Activated CD8-positive, alpha-beta T cell treated with anti-CD3 and anti-CD28 coated beads, Interleukin-2, amount 10 ng/mL, durations not matched to agents 7 days and 5 days (primary cell): ENCODE results near the gene BTG4. TPM values are rescaled to one million over a fixed set of nuclear protein-coding genes. Genes with fewer than 3 reads are reported as not detected.

ENCODE experiments used
- ATAC-seq: fragments of 150-1000 bp; cut with Tn5 transposase; one replicate; pipeline ENCODE4 v1.10.0; 2021; ENCODE audit warnings: moderate library complexity
- CTCF ChIA-PET: fragments of 350-600 bp; sonication (Branson Sonifier 250); formaldehyde crosslinking; loops from one replicate; lab custom pipeline; 2021; ENCODE audit warnings: antibody characterized with exemption; lab: Charles Lee
- POLR2A ChIA-PET: fragments of 350-600 bp; sonication (Branson Sonifier 250); formaldehyde crosslinking; loops from one replicate; lab custom pipeline; 2021; ENCODE audit warnings: antibody characterized with exemption; lab: Charles Lee
- DNase-seq: peaks from one replicate; pipeline ENCODE4 v3.0.0-alpha.2; 2020
- H3K27ac Mint-ChIP-seq: one replicate; pipeline ENCODE4 v1.8.0; 2021; ENCODE audit warnings: mild to moderate bottlenecking, mixed read lengths
- H3K27me3 Mint-ChIP-seq: one replicate; pipeline ENCODE4 v1.8.0; 2021; ENCODE audit warnings: low read depth, mixed read lengths
- H3K36me3 Mint-ChIP-seq: one replicate; pipeline ENCODE4 v1.8.0; 2021; ENCODE audit warnings: low read depth, mixed read lengths
- H3K4me1 Mint-ChIP-seq: one replicate; pipeline ENCODE4 v1.8.0; 2021; ENCODE audit warnings: low read depth, mixed read lengths
- H3K4me3 Mint-ChIP-seq: one replicate; pipeline ENCODE4 v1.8.0; 2021; ENCODE audit warnings: mild to moderate bottlenecking, mixed read lengths
- H3K9me3 Mint-ChIP-seq: one replicate; pipeline ENCODE4 v1.8.0; 2022; ENCODE audit warnings: mixed read lengths; ENCODE audit not compliant: insufficient read depth
- total RNA-seq, 2 experiments: library from RNA; stranded (reverse); gene quantifications; one replicate each; pipeline ENCODE4 v1.2.3, GENCODE V29; 2021

Gene BTG4
- total RNA-seq, 2 experiments from 2014 or later: not detected

DNA sequence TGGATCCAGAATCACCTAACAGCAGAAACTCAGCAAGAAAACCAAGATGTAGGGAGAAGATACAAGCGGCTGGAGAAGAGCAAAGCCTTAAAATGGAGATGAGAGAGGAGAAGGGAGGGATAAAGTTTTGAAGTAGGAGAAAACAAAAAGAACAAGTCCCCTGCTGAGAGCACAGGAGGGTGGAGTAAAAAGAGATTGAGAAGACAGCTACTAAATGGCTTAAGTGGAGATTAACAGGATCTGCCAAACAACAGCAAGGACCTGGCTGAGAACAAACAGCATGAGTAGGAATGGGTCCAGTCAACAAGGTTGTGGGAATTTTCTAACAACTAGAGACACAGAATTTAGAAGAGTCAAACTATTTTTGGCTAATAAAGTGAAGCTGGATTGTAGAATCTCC is 18.1 kb downstream of the BTG4 start:
- ATAC-seq (no peak), DNase-seq (no peak)
- no peak overlapping the region for H3K27ac Mint-ChIP-seq
- ChIA-PET POLR2A (no interaction called here), CTCF (interaction anchor here (1.4 kb wide), 2 partner anchors 18 to 39 kb away, joined by 4 read pairs; partner anchors contain the start of gene BTG4)
- peaks cover 22% of the 10 kb centered on the region for H3K27me3 Mint-ChIP-seq
- H3K4me3 Mint-ChIP-seq: no peak overlapping the region
- H3K9me3 Mint-ChIP-seq: no peaks in the 10 kb centered on the region
- H3K4me1 Mint-ChIP-seq: no peaks in the 10 kb centered on the region
- no peaks in the 10 kb centered on the region for H3K36me3 Mint-ChIP-seq

DNA sequence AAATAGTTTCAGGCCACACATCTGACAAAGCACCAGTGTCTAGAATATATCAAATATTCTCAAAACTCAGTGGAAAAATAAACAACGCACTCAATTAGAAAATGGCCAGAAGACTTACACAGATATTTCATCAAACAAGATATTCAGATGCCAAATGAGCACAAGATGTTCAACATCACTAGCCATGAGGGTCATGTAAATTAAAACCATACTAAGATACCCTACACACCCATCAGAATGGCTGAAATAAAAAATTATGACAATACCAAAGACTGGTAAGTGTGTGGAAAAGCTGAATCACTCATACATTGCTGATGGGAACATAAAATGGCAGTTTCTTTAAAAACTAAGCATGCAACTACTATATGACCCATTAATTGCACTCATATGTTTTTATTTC is 21.7 kb downstream of the BTG4 start:
- POLR2A ChIA-PET: no interaction called here
- no peak for ATAC-seq
- no peak overlapping the region for H3K27ac Mint-ChIP-seq
- CTCF ChIA-PET: no interaction called here
- H3K4me1 Mint-ChIP-seq: no peaks in the 10 kb centered on the region
- peaks cover 8% of the 10 kb centered on the region for H3K27me3 Mint-ChIP-seq
- no peak for DNase-seq
- H3K9me3 Mint-ChIP-seq: peaks cover 14% of the 10 kb centered on the region
- no peaks in the 10 kb centered on the region for H3K36me3 Mint-ChIP-seq
- H3K4me3 Mint-ChIP-seq: no peak overlapping the region

DNA sequence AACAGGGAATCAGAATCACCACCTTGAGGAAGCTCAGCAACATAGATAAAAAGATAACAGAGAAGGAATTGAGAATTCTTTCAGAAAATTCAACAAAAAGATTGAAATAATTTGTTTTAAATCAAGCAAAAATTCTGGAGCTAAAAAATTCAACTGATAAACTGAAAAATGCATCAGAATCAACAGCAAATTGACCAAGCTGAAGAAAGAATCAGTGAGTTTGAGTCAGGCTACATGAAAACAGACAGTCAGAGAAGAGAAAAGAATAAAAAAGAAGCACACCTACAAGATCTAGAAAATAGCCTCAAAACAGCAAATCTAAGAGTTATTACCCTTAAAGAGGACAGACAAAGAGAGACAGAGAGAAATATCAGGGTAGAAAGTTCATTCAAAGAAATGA is 28.8 kb downstream of the BTG4 start:
- Mint-ChIP-seq H3K27ac (no peak overlapping the region), H3K4me3 (no peak overlapping the region), H3K9me3 (peaks cover 51% of the 10 kb centered on the region), H3K27me3 (peaks cover 15% of the 10 kb centered on the region), H3K36me3 (peaks cover 21% of the 10 kb centered on the region), H3K4me1 (peaks cover 10% of the 10 kb centered on the region)
- ChIA-PET POLR2A (no interaction called here), CTCF (interaction anchor here (0.8 to 1.7 kb wide), 2 partner anchors 28 to 40 kb away, joined by 3 read pairs; partner anchors contain the start of gene BTG4)
- ATAC-seq (no peak), DNase-seq (no peak)

GRCh38 chr11:111479666-111480065 is 32.5 kb downstream of the BTG4 start:
- H3K27ac Mint-ChIP-seq: no peak overlapping the region
- POLR2A ChIA-PET: no interaction called here
- peaks cover 21% of the 10 kb centered on the region for H3K36me3 Mint-ChIP-seq
- ATAC-seq: no peak
- H3K4me1 Mint-ChIP-seq: peaks cover 10% of the 10 kb centered on the region
- CTCF ChIA-PET: interaction anchor here (0.7 to 2.6 kb wide), 6 partner anchors 15 to 62 kb away, joined by 3 to 9 read pairs (median 3); partner anchors contain the start of gene BTG4
- H3K27me3 Mint-ChIP-seq: peaks cover 18% of the 10 kb centered on the region
- no peak overlapping the region for H3K4me3 Mint-ChIP-seq
- H3K9me3 Mint-ChIP-seq: peaks cover 37% of the 10 kb centered on the region
- no peak for DNase-seq

- POLR2A ChIA-PET: no interaction called here
- CTCF ChIA-PET: interaction anchor here (2.6 kb wide), 1 partner anchor 23 kb away, joined by 9 read pairs; no protein-coding TSS in a partner anchor
- ATAC-seq: no peak
Observed at GRCh38 chr11:111477898-111478297, 34.3 kb downstream of the BTG4 start.

DNA sequence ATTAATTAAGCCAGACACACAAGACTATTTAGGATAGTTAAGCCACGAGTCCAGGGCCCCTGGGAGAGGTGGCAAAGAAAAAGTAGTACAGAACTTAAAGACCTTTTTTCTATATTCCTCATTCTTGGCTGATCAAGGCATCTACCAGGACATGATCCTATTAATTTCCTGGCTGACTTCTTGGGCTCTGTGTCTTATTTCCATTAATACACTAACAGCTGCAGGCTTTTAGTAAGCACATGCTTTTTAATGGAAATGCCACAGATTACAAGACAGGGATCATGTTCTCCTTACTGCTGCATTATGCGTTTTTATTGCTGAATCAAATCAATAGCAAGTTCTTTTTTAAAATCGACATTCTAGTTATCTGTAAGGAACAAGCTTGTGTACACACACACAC is 35.2 kb downstream of the BTG4 start:
- no peak overlapping the region for H3K4me3 Mint-ChIP-seq
- POLR2A ChIA-PET: no interaction called here

More at GRCh38 chr11:111477898-111478297, 34.3 kb downstream of the BTG4 start:
- Mint-ChIP-seq H3K9me3 (peaks cover 23% of the 10 kb centered on the region), H3K4me3 (no peak overlapping the region), H3K36me3 (peaks cover 8% of the 10 kb centered on the region), H3K4me1 (peaks cover 10% of the 10 kb centered on the region), H3K27ac (no peak overlapping the region), H3K27me3 (peaks cover 11% of the 10 kb centered on the region)
- no peak for DNase-seq

DNA sequence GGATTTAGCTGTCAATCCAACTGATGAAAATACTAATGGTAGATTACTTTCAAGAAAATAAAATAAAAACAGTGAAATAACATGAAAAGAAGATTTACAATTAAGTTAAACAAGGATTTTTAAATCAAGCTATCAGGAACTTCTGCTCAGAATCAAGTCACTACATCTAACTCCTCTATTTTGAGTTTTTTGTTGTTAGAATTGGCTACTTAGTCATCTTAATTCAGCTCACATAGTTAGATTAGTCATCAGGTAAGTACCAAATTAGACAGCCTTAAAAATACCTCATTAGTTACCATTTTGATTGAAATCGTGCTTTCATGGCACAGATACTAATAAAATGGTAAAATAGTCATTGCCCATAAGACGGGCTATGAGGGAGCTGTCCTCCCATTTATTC is 35.8 kb downstream of the BTG4 start:
- Mint-ChIP-seq H3K27ac (no peak overlapping the region), H3K27me3 (peaks cover 10% of the 10 kb centered on the region), H3K36me3 (peaks cover 1% of the 10 kb centered on the region), H3K4me3 (no peak overlapping the region), H3K9me3 (peaks cover 15% of the 10 kb centered on the region), H3K4me1 (peaks cover 10% of the 10 kb centered on the region)
- CTCF ChIA-PET: interaction anchor here (0.9 to 1.5 kb wide), 5 partner anchors 12 to 128 kb away, joined by 3 to 6 read pairs (median 3); partner anchors contain the start of gene BTG4
- DNase-seq (no peak), ATAC-seq (no peak)
- POLR2A ChIA-PET: no interaction called here

More for the DNA sequence above, 35.2 kb downstream of the BTG4 start:
- Mint-ChIP-seq H3K27me3 (peaks cover 10% of the 10 kb centered on the region), H3K4me1 (peaks cover 10% of the 10 kb centered on the region), H3K9me3 (peaks cover 15% of the 10 kb centered on the region), H3K27ac (no peak overlapping the region), H3K36me3 (peaks cover 1% of the 10 kb centered on the region)
- ATAC-seq: no peak
- CTCF ChIA-PET: interaction anchor here (1.0 to 1.5 kb wide), 3 partner anchors 12 to 128 kb away, joined by 3 to 6 read pairs (median 5); no protein-coding TSS in a partner anchor
- DNase-seq: no peak

DNA sequence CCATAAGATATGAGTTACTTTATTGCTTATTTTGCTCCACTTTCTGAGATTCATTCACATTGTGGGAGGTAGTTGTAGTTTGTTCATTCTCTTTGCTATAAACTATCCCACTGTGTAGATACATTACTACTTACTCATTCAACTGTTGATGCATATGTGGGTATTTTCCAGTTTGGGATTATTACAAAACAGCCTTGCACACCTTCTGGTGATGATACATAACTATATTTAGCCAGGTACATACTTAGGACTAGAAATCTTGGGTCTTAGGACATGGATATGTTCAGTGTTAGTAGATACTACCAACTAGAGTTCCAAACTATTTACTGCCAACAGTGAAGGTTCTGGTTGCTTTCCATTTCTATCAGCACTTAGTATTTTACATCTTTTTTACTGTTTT is 37.8 kb downstream of the BTG4 start:
- DNase-seq: no peak
- H3K27me3 Mint-ChIP-seq: peaks cover 8% of the 10 kb centered on the region
- CTCF ChIA-PET: no interaction called here
- peaks cover under 1% of the 10 kb centered on the region for H3K9me3 Mint-ChIP-seq
- H3K4me1 Mint-ChIP-seq: peaks cover 6% of the 10 kb centered on the region
- no peak overlapping the region for H3K4me3 Mint-ChIP-seq
- H3K36me3 Mint-ChIP-seq: peaks cover 1% of the 10 kb centered on the region
- no peak overlapping the region for H3K27ac Mint-ChIP-seq
- POLR2A ChIA-PET: no interaction called here
- no peak for ATAC-seq

DNA sequence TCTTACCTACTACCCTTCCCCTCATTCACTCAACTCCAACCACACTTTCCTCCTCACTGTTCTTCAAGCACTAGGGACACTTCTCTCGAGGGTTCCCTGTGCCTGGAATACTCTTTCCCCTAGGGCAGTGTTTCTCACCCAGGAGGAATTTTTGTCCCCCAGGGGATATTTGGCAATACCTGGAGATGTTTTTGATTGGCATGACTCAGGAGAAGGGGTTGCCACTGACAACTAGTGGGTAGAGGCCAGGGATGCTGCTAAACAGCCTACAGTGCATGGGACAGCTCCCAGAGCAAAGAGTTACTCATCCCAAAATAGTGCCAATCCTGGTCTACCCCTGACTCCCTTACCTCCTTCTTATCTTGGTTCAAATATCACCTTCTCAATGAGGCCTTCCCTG is 40.0 kb downstream of the BTG4 start:
- Mint-ChIP-seq H3K9me3 (no peaks in the 10 kb centered on the region), H3K27me3 (peaks cover 3% of the 10 kb centered on the region), H3K4me3 (no peak overlapping the region), H3K36me3 (peaks cover 1% of the 10 kb centered on the region), H3K27ac (no peak overlapping the region), H3K4me1 (peaks cover 13% of the 10 kb centered on the region)
- DNase-seq: no peak
- ChIA-PET CTCF (interaction anchor here (2.7 kb wide), 1 partner anchor 17 kb away, joined by 10 read pairs; no protein-coding TSS in a partner anchor), POLR2A (no interaction called here)
- no peak for ATAC-seq

GRCh38 chr11:111469200-111469599 is 43.0 kb downstream of the BTG4 start:
- peaks cover 2% of the 10 kb centered on the region for H3K27me3 Mint-ChIP-seq
- POLR2A ChIA-PET: no interaction called here
- CTCF ChIA-PET: interaction anchor here (1.3 kb wide), 1 partner anchor 14 kb away, joined by 4 read pairs; no protein-coding TSS in a partner anchor
- H3K9me3 Mint-ChIP-seq: no peaks in the 10 kb centered on the region
- no peaks in the 10 kb centered on the region for H3K36me3 Mint-ChIP-seq
- DNase-seq (no peak), ATAC-seq (no peak)
- peaks cover 21% of the 10 kb centered on the region for H3K4me1 Mint-ChIP-seq
- no peak overlapping the region for H3K4me3 Mint-ChIP-seq
- peak overlapping the region; percentile 7 for H3K27ac Mint-ChIP-seq

- Mint-ChIP-seq H3K4me3 (no peak overlapping the region), H3K9me3 (no peaks in the 10 kb centered on the region), H3K27me3 (peaks cover 2% of the 10 kb centered on the region), H3K27ac (no peak overlapping the region), H3K36me3 (no peaks in the 10 kb centered on the region), H3K4me1 (peaks cover 21% of the 10 kb centered on the region)
- DNase-seq (no peak), ATAC-seq (no peak)
- ChIA-PET CTCF (interaction anchor here (1.1 kb wide), 1 partner anchor 12 kb away, joined by 6 read pairs; no protein-coding TSS in a partner anchor), POLR2A (no interaction called here)
Observed at GRCh38 chr11:111466615-111467014, 45.6 kb downstream of the BTG4 start.

GRCh38 chr11:111465400-111465799 is 46.8 kb downstream of the BTG4 start:
- Mint-ChIP-seq H3K9me3 (no peaks in the 10 kb centered on the region), H3K27me3 (peaks cover 3% of the 10 kb centered on the region), H3K4me3 (no peak overlapping the region), H3K27ac (no peak overlapping the region), H3K36me3 (no peaks in the 10 kb centered on the region), H3K4me1 (peaks cover 25% of the 10 kb centered on the region)
- DNase-seq (no peak), ATAC-seq (no peak)
- POLR2A ChIA-PET: no interaction called here
- CTCF ChIA-PET: interaction anchor here (2.3 kb wide), 1 partner anchor 11 kb away, joined by 14 read pairs; no protein-coding TSS in a partner anchor
